Medulla oblongata (tissue), 1 donor: Measurements from ENCODE around the gene GGPS1.
"Not testable (repeated sequence)": the region's sequence is repeated elsewhere in the genome, so short reads cannot be mapped to it uniquely, and the experiment has no call there.

Experiments used
- DNase-seq: peaks from one replicate; pipeline ENCODE4 v3.0.0-alpha.2; 2015; ENCODE audit errors: extremely low spot score

Gene GGPS1

GRCh38 chr1:235304549-235305451 lies 23.6 kb upstream of the GGPS1 start:
- DNase-seq: peak; percentile 22

DNA sequence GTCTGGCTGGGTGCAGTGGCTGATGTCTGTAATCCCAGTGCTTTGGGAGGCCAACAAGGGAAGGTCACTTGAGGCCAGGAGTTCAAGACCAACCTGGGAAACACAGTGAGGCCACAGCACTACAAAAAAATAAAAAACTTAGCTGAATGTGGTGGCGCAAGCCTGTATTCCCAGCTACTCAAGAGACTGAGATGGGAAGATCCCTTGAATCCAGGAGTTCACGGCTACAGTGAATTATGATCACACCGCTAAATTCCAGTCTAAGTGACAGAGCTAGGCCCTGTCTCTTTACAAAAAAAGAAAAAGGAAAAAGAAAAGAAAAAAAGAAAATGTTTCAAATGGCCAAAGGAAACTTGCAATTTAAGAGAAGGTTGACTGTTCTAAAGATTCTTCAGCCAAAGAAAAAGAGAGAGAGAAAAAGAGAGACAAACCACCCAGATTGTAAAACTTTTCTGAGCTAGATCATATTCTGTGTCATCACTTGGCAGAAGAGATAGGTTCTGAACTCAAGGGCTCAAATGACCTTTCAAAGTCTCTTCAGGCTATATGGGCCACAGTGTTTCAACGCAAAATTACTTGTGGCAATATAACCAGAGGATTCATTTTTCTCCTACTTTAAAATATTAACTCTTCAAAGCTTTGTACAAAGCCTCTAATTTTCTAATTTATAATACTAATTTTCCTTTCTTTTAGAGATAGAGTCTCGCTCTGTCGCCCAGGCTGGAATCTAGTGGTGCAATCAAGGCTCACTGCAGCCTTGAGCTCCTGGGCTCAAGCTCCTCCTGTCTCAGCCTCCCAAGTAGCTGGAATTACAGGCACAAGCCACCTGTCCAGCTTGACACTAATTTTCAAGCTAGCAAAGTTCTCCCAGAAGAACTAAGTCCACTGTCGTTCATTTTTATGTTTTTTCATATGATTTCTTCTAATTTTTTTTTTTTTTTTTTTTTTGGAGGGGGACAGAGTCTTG lies 20.9 kb upstream of the GGPS1 start:
- no peak for DNase-seq

GRCh38 chr1:235309206-235309605 lies 19.2 kb upstream of the GGPS1 start:
- DNase-seq: not testable (repeated sequence)

GRCh38 chr1:235313262-235313661 lies 15.1 kb upstream of the GGPS1 start:
- DNase-seq: no peak

GRCh38 chr1:235313931-235314678 lies 14.3 kb upstream of the GGPS1 start:
- no peak for DNase-seq

DNA sequence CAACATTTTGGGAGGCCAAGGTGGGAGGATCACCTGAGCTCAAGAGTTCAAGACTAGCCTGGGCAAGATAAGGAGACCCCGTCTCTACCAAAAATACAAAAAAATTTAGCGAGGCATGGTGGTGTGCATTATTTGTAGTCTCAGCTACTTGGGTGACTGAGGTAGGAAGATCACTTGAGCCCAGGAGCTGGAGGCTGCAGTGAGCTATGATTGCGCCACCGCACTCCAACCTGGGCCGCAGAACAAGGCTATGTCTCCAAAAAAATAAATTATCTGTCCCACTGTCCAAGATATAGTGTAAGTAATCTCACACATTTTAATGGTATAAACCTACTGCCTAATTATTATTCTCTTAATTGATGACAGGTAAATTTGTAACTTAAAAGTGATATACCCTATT lies 13.2 kb upstream of the GGPS1 start:
- no peak for DNase-seq

GRCh38 chr1:235315735-235316134 lies 12.6 kb upstream of the GGPS1 start:
- no peak for DNase-seq

DNA sequence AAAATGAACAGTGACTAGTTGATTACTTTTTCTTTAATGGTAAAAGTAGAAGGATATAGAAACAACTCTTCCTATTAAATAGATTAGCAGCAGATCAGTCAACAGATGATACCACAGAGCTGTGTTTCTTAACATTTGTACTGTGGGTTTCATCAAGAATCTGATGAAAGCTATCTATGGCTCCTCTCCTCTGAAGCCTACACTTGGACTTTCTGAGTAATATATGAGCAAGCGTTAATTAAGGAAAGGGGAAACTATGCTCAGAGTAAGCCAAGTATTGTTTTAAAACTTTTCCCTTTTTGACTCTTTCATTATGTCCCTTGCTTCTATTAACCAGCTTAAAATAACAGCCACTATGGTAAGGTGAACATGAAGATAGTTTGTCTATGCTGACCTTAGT lies 11.2 kb upstream of the GGPS1 start:
- DNase-seq: no peak

GRCh38 chr1:235319255-235319654 lies 9.1 kb upstream of the GGPS1 start:
- DNase-seq: no peak

GRCh38 chr1:235320521-235321179 lies 7.7 kb upstream of the GGPS1 start:
- DNase-seq: no peak

DNA sequence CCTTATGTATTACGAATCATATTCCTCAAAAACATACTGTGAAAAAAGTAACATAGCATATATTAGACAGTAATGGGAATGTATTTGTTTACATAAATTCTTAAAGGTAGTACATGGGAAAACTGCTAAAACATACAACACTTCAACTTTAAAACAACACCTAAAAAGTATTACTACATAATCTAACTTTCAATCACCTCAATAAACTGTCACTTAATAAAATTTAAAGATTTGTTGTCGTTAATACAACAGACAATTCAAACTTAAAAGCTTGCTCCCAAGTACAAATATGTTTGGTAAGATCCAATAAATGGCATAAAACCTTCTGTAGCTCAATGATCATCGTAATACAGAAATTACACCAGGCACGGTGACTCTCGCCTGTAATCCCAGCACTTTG lies 4.1 kb upstream of the GGPS1 start:
- no peak for DNase-seq

DNA sequence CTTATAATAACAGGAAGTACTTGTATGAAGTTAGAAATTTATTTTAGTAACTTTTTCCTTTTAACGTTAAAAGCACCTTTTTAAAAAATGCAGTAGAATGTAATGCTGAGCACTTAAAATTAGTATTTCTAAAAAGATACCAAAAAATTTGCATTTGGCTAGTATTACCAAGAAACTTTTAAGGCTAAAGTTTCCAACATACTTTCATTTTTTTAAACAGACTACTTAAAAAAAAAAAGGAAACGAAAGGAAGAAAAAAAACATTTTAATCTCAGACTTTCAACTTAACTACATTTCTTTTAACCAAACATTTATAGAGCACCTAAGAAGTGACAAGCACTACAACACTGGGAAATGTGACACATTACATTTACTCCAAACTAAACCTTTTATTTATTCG lies 3.2 kb upstream of the GGPS1 start:
- DNase-seq: no peak

DNA sequence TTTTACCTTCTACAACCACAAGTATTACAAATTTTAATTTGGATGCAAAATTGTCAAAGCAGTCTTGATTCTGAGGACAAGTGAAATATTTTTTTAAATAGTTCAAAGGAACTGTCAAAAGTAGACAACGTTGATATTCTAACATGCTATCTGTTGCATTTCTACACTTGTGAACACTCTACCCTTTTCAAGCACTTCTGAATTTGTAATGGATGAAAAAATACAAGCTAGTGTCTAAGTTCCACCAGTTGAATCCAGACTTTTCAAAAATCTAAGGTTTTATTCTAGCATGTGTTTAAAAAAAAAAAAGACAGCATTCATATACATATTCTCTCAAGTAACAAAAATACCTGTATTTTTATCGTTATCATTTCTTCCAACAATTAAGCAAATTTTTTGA lies 2.5 kb upstream of the GGPS1 start:
- DNase-seq: no peak

DNA sequence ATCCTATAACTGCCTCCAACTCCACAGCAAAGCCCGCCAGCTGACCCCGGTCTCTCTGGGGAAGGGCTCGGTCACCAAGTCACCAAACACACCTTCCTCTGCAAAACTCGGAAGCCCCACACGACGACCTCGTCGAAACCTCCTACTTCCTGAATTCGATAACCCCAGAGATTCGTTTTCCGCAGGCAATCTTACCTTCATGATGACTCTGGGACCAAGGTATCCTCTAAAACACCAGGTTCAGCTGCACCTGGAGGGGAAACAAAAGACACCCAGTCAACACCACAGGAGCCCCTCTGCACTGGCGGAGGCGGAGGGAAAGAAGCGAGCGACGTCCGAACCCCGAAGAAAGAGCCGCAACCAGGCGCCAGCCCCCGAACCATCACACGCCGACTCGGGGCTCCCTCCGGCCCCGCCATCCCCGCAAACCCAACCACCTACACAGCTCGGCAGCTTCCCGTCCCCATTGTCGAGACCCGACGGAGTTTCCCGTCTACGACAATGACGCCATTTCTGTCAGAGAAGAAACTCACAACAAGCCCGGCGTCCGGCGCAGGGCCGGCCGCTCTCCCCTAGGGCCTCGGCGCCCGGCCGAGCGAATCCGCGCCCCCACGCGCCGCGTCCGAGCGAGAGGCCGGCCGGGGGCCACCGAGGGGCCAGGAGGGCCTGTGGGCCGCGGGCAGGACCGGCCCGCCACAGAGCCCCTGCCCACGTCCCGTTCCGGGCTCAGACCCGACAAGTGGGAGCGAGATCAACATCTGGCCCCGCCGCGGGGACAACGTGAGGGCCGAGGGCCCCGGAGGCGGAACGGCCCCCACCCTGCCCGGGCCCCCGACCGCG lies 1.4 kb upstream of the GGPS1 start:
- peak; percentile 50 for DNase-seq

DNA sequence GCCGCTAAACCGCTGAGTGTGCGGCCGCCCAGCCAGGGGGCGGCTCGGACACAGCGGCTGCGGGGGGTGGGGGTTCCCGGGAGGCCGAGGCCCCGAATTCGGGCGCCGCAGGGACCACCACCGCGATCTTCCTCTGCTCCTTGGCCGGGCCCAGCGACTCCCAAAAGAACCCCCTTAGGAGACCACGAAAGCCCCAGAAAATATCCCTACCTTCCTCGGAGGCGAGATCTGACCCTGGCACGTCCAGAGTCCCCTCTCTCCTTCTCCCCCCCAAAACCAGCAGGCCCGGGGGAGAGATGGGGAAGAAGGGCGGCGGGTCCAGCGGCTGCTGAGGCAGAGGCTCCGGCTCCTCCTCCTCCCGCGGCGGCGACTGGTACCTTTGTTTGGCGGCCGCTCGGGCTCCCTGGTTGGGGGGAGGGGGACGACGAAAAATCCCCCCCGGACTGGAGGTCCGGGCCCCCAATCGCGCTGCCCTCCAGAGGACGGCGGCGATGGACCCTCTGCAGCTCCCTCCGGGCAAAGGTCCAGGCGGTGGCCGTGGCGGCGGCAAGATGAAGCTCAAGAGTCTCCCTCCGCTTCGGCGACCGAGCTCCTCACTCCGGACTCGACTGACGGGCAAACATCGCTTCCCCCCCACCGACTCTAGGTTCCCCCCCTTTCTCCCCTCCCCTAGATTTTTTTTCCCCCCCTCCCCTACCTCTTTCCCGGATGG lies 655 bp upstream of the GGPS1 start, which contains the start of gene ARID4B:
ARID4B (minus strand) TSS at position 621 of the 712 bp plus-strand sequence. CDS start 1,260 bp downstream, outside the sequence.
- no peak for DNase-seq

DNA sequence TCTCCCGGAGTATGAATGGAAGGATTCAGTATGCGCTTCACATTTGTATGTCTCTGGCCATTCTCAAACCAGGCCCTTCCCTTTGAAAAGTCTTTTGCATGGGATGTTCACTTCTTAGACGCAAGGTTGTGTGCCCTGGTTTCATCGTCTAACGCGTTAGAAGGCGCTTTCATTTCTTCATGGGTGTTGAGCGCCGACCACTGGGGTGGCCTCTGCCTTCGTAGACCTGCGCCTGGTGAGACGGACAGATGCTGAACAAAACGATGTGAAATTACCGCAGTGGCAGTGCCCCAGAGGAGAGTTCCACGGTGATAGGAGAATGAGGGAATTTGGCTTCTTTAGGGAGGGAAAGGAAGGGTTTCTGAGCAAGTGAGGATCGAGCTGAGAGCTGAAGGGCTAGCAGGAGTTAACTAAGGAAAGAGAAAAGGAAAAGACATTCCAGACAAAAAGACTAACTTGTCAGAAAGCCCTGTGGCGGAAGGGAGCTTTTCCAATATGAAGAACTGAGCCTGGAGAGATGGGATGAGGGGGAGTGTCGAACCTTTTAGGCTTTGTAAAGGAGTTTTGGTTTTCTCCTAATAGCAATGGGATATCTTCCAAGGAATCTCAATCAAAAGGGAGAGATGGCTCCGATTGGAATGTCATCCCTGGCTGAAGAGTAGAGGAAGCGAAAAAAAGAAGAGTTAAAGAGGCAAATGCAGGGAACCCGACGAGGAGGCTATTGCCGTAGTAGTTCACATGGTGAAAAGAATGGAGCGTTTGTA lies 951 bp downstream of the GGPS1 start:
- no peak for DNase-seq

DNA sequence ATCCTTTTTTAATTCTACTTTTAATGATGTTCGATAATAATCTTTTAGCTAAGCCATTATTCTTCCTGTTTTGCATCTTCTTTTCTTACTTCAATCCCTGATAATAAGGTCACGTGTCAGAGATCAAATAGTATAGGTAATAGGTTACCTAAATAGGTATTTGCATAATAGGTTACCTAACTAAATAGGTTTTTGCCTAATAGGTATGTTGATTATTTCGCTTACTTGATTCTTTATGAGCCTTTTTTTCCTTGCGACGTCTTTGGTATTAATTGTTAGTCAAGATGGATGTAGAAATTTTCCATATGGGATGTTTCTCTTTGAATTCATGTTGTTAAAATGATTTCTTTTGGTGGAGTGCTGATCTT lies 2.5 kb downstream of the GGPS1 start:
- no peak for DNase-seq

DNA sequence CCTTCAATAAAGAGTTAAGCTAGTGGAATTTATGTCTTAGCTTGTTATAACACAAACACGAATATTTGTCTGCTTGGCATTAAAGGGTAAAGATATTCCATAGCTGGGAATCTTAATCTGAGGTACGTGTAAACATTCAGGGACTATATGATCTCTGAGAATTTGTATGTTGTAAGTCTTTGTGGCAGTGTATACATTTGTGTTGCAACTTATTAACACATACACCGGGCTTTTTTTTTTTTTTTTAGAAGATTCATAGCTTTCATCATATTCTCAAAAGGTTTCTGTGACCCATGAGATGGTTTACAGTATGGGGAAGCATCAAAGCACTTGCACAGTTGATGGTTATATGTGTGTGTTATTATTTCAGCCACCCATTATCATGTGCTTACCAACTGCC lies 3.0 kb downstream of the GGPS1 start:
- DNase-seq: no peak

DNA sequence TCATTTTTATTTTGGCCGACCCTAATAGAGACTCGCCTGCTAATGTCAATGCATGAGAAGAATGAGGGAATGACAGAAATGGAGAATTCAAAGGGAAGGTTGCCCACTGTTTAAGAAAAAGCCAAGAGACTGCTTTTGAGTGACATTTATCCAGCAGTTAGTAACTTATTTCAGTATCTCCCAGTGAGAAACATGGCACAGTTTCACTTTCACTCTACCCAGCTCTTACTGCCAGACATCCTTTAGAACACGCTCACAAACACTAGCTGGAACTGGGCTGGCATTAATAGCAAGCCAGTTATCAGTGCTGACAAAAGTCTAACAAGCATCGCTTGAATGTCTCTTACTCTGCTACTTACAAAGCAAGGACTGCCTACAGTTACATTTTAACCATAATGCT lies 8.5 kb downstream of the GGPS1 start:
- peak; percentile 42 for DNase-seq
